OCI-LY1 (cell line): ENCODE data around the gene VPS11.

Experiments
- H2AFZ ChIP-seq: fragments of 200-600 bp; sonication (generic), shearing (Covaris generic); 2 replicates; pipeline ENCODE4 v1.6.0; 2014; ENCODE audit warnings: antibody characterized with exemption, mild to moderate bottlenecking, low read length
- H3F3A ChIP-seq: fragments of 200-600 bp; sonication (generic), shearing (Covaris generic); 2 replicates; pipeline ENCODE4 v1.6.0; 2014; ENCODE audit warnings: mild to moderate bottlenecking, antibody characterized with exemption, low read length, moderate library complexity; ENCODE audit not compliant: insufficient read depth
- H3K27ac ChIP-seq: fragments of 200-600 bp; sonication (generic); 2 replicates; pipeline ENCODE4 v1.5.1; 2014; ENCODE audit warnings: low read length, mixed run types, mild to moderate bottlenecking, low read depth; ENCODE audit not compliant: poor library complexity, severe bottlenecking
- H3K27me3 ChIP-seq: fragments of 200-600 bp; sonication (generic); 2 replicates; pipeline ENCODE4 v1.6.0; 2014; ENCODE audit warnings: antibody characterized with exemption, mild to moderate bottlenecking, low read length, moderate library complexity; ENCODE audit not compliant: insufficient read depth
- H3K36me3 ChIP-seq: fragments of 200-600 bp; sonication (generic); 2 replicates; pipeline ENCODE4 v1.6.1; 2014; ENCODE audit warnings: mild to moderate bottlenecking, antibody characterized with exemption, low read length, moderate library complexity, mixed read lengths; ENCODE audit not compliant: insufficient read depth
- H3K4me1 ChIP-seq: fragments of 200-600 bp; sonication (generic); 2 replicates; pipeline ENCODE4 v1.5.1; 2014; ENCODE audit warnings: mild to moderate bottlenecking, low read length, moderate library complexity; ENCODE audit not compliant: insufficient read depth, severe bottlenecking
- H3K4me2 ChIP-seq: fragments of 200-600 bp; sonication (generic), shearing (Covaris generic); 2 replicates; pipeline ENCODE4 v1.6.1; 2014; ENCODE audit warnings: low read length
- H3K4me3 ChIP-seq: fragments of 200-600 bp; sonication (generic); 2 replicates; pipeline ENCODE4 v1.5.1; 2014; ENCODE audit warnings: low read length, low read depth, mild to moderate bottlenecking, mixed read lengths; ENCODE audit not compliant: poor library complexity, severe bottlenecking
- H3K79me2 ChIP-seq: fragments of 200-600 bp; shearing (Covaris generic); 2 replicates; pipeline ENCODE4 v1.6.1; 2016; ENCODE audit warnings: mixed run types, low read length, mixed read lengths; ENCODE audit not compliant: insufficient read depth
- H3K9ac ChIP-seq: fragments of 200-600 bp; sonication (generic), shearing (Covaris generic); 2 replicates; pipeline ENCODE4 v1.6.1; 2014; ENCODE audit warnings: mild to moderate bottlenecking, low read length, mixed read lengths
- H3K9me2 ChIP-seq: fragments of 200-600 bp; sonication (generic), shearing (Covaris generic); 2 replicates; pipeline ENCODE4 v1.6.1; 2014; ENCODE audit warnings: low read depth, mild to moderate bottlenecking, low read length, mixed read lengths
- H3K9me3 ChIP-seq: fragments of 200-600 bp; shearing (Covaris generic); 2 replicates; pipeline ENCODE4 v1.6.1; 2014; ENCODE audit warnings: low read length, mixed read lengths
- H4K20me1 ChIP-seq: fragments of 200-600 bp; sonication (generic), shearing (Covaris generic); 2 replicates; pipeline ENCODE4 v1.6.0; 2016; ENCODE audit warnings: mild to moderate bottlenecking, low read length; ENCODE audit not compliant: insufficient read depth
- EZH2 ChIP-seq: fragments of 200-600 bp; sonication (generic), shearing (Covaris generic); IDR thresholded peaks from 2 replicates; pipeline ENCODE4 v1.8.0; 2017; ENCODE audit warnings: borderline replicate concordance, mixed run types, mild to moderate bottlenecking, antibody characterized with exemption, low read length, moderate library complexity, mixed read lengths
- TF ChIP-seq, protein P1 (sequence below): fragments of 200-600 bp; sonication (generic), shearing (Covaris generic); IDR thresholded peaks from 2 replicates; pipeline ENCODE4 v1.5.1; 2017; ENCODE audit warnings: mild to moderate bottlenecking, antibody characterized with exemption, low read length, moderate library complexity, mixed read lengths

The VPS11 gene

GRCh38 chr11:119091178-119091577 lies 23.6 kb downstream of the VPS11 start:
- Histone ChIP-seq H4K20me1 (no peaks in the 10 kb centered on the region), H3K4me2 (no peak overlapping the region), H3K27ac (peak overlapping the region; percentile 60), H3K27me3 (no peaks in the 10 kb centered on the region), H2AFZ (no peak overlapping the region), H3K4me1 (peaks cover 36% of the 10 kb centered on the region), H3F3A (peaks cover 3% of the 10 kb centered on the region), H3K9ac (no peak overlapping the region; the same call in 1 of the 2 replicates), H3K9me3 (no peaks in the 10 kb centered on the region), H3K9me2 (no peaks in the 10 kb centered on the region), H3K36me3 (peaks cover 48% of the 10 kb centered on the region), H3K4me3 (no peak overlapping the region), H3K79me2 (peaks cover 18% of the 10 kb centered on the region)
- no peak for TF ChIP-seq EZH2
- TF ChIP-seq, protein P1, sequence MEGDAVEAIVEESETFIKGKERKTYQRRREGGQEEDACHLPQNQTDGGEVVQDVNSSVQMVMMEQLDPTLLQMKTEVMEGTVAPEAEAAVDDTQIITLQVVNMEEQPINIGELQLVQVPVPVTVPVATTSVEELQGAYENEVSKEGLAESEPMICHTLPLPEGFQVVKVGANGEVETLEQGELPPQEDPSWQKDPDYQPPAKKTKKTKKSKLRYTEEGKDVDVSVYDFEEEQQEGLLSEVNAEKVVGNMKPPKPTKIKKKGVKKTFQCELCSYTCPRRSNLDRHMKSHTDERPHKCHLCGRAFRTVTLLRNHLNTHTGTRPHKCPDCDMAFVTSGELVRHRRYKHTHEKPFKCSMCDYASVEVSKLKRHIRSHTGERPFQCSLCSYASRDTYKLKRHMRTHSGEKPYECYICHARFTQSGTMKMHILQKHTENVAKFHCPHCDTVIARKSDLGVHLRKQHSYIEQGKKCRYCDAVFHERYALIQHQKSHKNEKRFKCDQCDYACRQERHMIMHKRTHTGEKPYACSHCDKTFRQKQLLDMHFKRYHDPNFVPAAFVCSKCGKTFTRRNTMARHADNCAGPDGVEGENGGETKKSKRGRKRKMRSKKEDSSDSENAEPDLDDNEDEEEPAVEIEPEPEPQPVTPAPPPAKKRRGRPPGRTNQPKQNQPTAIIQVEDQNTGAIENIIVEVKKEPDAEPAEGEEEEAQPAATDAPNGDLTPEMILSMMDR = no peak

DNA sequence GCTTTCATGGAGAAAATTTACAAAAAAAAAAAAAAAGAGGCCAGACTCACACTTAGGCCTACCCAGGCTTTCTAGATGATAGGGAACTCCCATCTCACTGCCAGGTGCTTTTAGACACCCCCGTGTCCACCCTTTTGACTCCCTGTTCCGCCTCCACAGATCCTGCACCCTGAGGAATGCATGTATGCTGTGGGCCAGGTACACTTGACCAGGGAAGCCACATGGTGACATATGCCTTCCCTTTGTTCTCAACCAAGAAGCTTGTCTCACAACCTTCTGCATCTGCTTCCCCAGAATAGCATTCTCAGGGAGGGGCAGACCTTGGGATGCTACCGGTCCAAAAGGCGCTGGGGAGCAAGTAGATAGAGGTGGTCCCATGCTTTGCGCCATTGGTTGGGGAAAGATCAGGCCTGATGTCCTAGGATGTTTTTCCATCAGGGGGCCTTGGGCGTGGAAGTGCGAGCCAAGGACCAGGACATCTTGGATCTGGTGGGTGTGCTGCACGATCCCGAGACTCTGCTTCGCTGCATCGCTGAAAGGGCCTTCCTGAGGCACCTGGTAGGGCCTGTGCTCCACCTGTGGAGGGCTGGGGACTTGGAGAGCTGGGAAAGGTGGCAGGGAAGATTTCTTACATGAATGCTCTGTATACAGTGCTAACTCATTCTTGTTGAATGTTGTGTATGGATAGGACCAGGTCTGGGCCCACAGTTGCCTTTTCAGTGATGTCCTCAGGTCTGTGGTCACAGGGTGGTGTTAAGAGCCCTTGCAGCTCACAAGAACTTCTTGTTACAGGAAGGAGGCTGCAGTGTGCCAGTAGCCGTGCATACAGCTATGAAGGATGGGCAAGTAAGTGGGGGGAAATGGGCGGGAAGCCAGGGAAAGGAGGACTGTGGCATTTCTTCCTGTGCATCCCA lies 24.6 kb downstream of the VPS11 start:
- Histone ChIP-seq H3K79me2 (peaks cover 18% of the 10 kb centered on the region), H2AFZ (no peak overlapping the region), H3K9me3 (no peaks in the 10 kb centered on the region), H3K27ac (peak overlapping the region; percentile 86), H4K20me1 (no peaks in the 10 kb centered on the region), H3F3A (peaks cover 3% of the 10 kb centered on the region), H3K9me2 (no peaks in the 10 kb centered on the region), H3K9ac (peak overlapping the region; percentile 100; the same call in 1 of the 2 replicates), H3K27me3 (no peaks in the 10 kb centered on the region), H3K36me3 (peaks cover 58% of the 10 kb centered on the region), H3K4me3 (peak overlapping the region; percentile 100), H3K4me1 (peaks cover 29% of the 10 kb centered on the region), H3K4me2 (peak overlapping the region; percentile 97)
- TF ChIP-seq, protein P1 = no peak
- TF ChIP-seq EZH2 = no peak

DNA sequence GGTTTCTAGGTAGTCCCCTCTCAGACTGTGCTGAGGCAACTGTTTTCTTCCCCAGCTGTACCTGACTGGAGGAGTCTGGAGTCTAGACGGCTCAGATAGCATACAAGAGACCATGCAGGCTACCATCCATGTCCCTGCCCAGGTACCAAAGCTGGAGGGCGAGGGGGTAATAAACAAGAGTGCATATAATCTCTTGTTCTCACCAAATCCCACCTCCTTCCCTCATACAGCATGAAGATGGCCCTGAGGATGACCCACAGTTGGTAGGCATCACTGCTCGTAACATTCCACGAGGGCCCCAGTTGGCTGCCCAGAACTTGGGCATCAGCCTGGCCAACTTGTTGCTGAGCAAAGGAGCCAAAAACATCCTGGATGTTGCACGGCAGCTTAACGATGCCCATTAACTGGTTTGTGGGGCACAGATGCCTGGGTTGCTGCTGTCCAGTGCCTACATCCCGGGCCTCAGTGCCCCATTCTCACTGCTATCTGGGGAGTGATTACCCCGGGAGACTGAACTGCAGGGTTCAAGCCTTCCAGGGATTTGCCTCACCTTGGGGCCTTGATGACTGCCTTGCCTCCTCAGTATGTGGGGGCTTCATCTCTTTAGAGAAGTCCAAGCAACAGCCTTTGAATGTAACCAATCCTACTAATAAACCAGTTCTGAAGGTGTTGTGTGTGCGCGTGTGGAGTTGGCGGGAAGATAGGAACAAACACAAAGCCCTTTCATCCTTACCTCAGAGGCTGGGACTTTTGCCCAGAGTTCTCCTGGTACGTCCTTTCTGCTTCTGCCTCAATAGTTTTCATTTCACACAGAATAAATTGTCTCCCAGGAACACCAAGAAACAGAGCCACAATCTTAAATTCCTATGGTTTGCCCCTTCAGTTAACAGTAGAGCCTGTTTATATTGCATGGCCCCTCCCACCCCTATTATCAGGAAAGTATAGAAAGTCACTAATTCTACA lies 25.5 kb downstream of the VPS11 start:
- Histone ChIP-seq H3K79me2 (peaks cover 18% of the 10 kb centered on the region), H4K20me1 (no peaks in the 10 kb centered on the region), H3K9me2 (no peaks in the 10 kb centered on the region), H3F3A (peaks cover 3% of the 10 kb centered on the region), H3K27me3 (no peaks in the 10 kb centered on the region), H3K4me2 (peak overlapping the region; percentile 97), H3K9ac (peak overlapping the region; percentile 100), H3K4me1 (peaks cover 33% of the 10 kb centered on the region), H2AFZ (no peak overlapping the region), H3K27ac (peak overlapping the region; percentile 86), H3K36me3 (peaks cover 68% of the 10 kb centered on the region), H3K4me3 (peak overlapping the region; percentile 100), H3K9me3 (no peaks in the 10 kb centered on the region)
- TF ChIP-seq EZH2 = no peak
- TF ChIP-seq, protein P1 = no peak
